Measurements from ENCODE around the gene OR10AD1. TPM values are rescaled to one million over a fixed set of nuclear protein-coding genes. Genes with fewer than 3 reads are reported as not detected.

The OR10AD1 gene
- total RNA-seq, 1 donor = not detected

DNA sequence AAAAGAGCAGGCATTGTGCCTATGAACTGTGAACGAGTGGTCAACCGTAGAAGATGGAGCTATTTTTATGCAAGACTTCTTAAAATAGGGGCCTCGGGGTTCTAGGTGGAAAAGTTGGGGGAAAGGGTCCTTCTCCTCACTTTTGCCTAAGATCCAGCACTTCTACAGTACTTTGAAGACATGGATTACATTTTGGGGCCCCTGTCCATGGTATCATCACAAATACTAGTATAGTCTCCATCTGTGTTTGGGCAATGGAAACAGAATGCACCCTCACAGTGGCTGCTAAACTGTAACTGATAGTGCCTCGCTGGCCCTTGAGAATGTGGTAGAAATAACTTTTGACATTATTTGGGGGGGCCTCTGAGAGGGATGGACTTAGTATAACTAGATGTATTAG, 25.1 kb downstream of the OR10AD1 start:
- TF ChIP-seq, protein P1, sequence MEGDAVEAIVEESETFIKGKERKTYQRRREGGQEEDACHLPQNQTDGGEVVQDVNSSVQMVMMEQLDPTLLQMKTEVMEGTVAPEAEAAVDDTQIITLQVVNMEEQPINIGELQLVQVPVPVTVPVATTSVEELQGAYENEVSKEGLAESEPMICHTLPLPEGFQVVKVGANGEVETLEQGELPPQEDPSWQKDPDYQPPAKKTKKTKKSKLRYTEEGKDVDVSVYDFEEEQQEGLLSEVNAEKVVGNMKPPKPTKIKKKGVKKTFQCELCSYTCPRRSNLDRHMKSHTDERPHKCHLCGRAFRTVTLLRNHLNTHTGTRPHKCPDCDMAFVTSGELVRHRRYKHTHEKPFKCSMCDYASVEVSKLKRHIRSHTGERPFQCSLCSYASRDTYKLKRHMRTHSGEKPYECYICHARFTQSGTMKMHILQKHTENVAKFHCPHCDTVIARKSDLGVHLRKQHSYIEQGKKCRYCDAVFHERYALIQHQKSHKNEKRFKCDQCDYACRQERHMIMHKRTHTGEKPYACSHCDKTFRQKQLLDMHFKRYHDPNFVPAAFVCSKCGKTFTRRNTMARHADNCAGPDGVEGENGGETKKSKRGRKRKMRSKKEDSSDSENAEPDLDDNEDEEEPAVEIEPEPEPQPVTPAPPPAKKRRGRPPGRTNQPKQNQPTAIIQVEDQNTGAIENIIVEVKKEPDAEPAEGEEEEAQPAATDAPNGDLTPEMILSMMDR (IDR thresholded peaks at IDR 0.05; ENCODE audit: insufficient read depth, low read length) = no peak
- DNase-seq (ENCODE audit: low read depth) = no peak
- no peak overlapping the region for H3K4me3 ChIP-seq (ENCODE audit: low read depth, low read length)

DNA sequence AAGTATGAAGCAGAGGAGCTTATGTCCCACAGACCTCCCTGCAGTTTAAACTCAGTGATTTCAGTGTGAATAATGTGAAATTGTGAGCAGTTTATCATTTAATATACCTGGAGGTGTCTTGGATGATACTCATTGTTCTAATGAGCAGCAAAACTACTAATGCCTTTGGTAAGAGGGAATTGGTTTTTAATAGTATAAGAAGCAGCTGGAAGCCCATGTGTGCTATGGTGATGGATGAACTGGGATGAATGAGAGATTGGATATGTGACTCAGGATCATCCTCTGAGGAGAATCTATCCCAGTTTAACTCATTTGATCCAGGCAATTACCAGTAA, 26.7 kb downstream of the OR10AD1 start:
- TF ChIP-seq, protein P1 (IDR thresholded peaks at IDR 0.05; ENCODE audit: insufficient read depth, low read length) = no peak
- H3K4me3 ChIP-seq (ENCODE audit: low read depth, low read length) = no peak overlapping the region
- no peak for DNase-seq (ENCODE audit: low read depth)

DNA sequence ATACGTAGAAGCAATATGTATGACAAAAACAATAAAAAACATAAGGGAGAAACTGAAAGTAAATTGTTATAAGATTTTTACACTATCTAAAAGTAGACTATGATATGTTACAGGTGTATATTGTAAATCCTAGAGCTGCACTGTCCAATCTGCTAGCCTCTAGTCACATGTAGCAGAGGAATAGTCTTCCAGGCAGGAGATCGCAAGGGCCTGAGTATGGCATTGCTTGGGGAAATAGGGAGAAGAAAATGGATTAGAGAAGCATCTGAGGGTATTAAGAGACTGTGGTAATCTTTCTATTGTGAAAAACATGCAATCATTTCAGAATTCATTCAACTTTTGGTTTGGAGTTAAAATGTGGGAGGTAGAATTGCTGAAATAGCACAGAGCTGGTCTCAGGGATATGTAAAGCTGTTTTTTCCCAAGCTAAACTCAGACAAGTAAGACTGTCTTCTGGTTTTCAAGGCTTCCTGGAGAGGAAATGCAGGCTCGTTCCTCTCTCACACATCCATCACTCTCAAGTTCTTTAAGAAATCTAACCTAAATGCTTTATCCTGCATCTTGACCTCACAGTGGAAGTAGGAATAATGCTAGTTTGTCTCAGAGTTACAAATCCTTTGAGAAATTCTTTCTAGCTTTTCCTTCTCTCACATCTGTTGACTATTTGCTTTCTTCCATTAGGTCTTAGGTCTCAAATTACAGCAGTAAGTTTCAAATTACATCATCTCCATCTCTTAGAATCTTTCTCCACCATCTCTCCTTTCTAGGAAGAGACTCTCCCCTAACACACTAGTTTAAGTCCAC, 27.3 kb downstream of the OR10AD1 start:
- peak; percentile 28 for DNase-seq (ENCODE audit: low read depth)
- no peak overlapping the region for H3K4me3 ChIP-seq (ENCODE audit: low read depth, low read length)
- TF ChIP-seq, protein P1 (IDR thresholded peaks at IDR 0.05; ENCODE audit: insufficient read depth, low read length) = no peak

DNA sequence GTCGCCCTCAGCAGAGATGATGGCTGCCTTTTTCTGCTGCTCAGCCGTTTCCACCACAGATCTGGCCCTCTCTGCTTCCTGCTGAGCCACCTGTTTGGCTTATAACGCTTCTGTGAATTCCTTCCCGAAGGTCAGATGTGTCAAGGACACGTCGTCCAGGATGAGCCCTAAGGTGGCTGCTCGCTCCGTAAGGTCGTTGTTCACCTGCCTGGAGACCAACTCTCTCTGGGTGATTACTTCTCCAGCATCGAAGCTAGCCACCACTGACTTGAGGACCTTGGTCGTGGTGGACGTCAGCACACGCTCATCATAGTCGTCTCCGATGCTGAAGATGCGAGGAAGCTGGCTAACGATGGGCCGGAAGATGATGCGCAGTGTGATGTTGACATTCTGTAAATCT, 34.1 kb downstream of the OR10AD1 start:
- no peak for DNase-seq (ENCODE audit: low read depth)
- TF ChIP-seq, protein P1 (IDR thresholded peaks at IDR 0.05; ENCODE audit: insufficient read depth, low read length) = no peak
- H3K4me3 ChIP-seq (ENCODE audit: low read depth, low read length) = no peak overlapping the region

DNA sequence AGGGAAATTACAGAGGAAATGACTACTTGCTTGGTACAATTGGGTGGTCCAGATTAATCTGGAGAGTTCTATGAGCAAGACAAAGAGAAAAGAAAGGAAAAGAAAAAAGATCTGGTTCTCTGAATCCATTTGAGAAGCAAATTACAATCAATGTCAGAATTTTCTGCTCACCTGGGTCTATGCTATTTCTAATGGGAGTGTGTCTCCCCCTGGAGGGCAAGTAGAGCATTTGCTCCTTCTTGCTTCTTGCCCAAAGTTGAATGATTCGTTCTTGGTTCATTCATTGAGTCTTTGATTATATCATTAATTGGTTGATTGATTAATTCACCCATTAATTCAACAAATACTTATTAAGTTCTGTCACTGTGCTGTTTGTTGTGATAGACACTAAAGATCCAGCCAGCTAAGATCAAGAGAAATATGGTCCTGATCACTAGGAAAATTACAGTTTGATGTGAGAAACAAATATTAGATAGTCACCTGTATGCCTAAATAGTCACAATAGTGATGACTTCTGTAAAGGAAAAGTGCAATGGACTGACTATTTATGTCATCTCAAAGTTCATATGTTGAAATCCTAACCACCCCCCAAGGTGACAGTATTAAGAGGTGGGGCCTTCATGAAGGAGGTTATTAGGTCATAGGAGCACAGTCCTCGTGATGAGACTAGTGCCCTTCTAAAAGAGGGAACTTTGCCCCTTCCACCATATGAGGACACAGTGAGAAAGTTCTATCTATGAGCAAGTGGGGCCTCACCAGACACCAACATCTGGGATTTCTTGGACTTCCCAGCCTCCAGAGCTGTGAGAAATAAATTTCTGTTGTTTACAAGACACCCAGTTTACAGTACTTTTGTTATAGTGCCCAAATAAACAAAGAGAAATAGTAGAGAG, 37.8 kb downstream of the OR10AD1 start:
- TF ChIP-seq, protein P1 (IDR thresholded peaks at IDR 0.05; ENCODE audit: insufficient read depth, low read length) = peak; percentile 97
- peak; percentile 81 for DNase-seq (ENCODE audit: low read depth)
- no peak overlapping the region for H3K4me3 ChIP-seq (ENCODE audit: low read depth, low read length)

DNA sequence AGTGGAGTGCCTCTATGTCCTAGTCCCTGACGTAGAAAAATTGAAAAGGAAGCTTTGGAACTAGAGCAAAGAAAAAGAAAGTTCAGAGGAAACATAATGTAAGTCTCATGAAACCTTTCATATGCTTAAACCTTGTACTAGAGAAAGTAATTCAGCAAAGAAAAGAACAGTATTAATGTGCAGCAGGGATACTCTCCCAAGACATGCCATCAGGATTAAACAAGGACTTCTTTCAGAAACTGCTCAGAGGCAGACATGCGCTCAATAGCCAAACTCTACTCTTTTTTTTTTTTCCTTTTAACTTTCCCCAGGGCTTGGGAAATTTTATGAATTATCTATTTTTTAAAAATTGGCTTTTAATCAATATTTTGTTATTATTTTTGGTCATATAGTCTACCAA, 38.6 kb downstream of the OR10AD1 start:
- no peak for DNase-seq (ENCODE audit: low read depth)
- H3K4me3 ChIP-seq (ENCODE audit: low read depth, low read length) = no peak overlapping the region
- TF ChIP-seq, protein P1 (IDR thresholded peaks at IDR 0.05; ENCODE audit: insufficient read depth, low read length) = no peak

All from fibroblast of the aortic adventitia (primary cell).